Stimulated activated CD4-positive, alpha-beta T cell treated with anti-CD3 and anti-CD28 coated beads, Interleukin-15, amount 100 ng/mL, for 1 hour (primary cell): ENCODE results near the gene SLC6A12.
"Not testable (repeated sequence)": the region's sequence is repeated elsewhere in the genome, so short reads cannot be mapped to it uniquely, and the experiment has no call there.

Source experiments
- DNase-seq, 2 donors: peaks; one replicate each; pipeline ENCODE4 v3.0.0-alpha.2; 2020; ENCODE audit warnings: low read depth in 1 of 2, low spot score in 1 of 2

The SLC6A12 gene

DNA sequence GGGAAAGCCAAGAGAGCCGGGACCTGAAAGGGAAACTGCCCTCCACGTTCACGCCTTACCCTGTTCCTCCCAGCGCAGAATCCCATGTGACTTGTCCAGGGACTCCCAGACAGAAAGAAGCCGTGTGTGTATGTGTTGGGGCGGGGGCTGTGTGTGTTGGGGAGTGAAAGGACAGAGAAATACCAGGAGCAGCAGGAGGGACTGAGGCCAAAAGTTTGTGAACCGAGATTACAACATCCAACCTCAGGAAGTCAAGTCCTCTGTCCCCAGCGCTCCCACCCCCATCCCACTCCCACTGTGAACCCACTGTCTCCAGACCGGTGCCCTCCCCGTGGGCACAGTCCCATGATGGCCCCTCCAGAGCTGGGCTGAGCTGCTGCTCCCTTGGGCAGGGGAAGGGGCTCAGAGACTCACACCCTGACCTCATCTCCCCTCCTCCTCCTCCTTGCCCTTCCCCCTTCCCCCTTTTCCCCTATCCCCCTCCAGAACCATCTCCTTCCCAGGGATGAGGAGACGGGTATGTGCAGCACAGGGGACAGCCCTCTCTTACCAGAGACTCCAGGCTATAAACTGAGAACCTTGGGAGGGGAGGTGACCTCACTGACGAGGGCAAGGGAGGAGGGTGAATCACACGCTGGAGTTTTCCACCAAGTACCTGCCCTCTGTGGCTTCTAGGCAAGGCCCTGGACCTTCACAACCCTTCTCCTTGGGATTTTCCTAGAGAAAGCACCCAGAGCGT, at the start of gene SLC6A12:
Gene SLC6A12, minus strand, starts transcription at position 155 of the 739 bp plus-strand sequence. CDS start 4,171 bp downstream, outside the sequence.
- DNase-seq, result no peak

DNA sequence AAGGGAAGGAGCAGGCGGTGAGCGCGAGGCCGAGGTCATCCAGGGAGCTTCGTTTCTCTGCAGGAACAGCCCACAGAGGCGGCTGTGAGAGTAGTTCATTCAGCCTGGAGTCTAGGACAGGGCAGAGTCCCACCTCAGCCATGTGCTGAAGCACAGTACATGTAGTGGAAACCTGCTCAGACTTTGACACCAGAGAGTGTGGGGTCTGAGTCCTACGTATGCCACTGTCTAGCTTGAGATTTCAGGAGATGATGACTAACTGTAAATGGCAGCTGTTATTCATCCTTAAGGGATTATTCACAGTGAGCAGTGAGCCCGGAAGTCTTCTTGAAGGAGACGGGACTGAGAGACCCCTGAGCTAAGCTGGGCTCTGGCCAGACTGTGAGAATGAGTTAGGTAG, 49.6 kb upstream of the SLC6A12 start:
- DNase-seq, result no peak

DNA sequence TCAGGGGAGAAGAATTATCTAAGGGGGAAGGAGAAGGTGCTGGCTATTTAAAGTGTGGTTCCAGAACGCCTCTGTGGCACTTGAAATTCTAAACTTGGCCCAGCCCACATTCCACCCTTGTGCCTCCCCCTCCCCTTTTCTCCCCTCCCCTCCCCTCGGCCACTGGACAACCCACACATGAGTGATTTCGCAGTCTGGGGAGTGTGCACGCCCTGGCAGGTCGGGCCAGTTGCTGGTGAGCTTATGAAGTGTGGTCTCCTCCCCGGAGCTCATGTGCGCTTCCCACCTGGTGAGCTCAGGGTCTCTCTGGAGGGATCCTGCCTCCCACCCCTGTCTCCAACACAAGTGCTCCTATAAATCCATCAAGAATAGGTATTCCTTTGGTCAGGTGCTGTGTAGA, 48.9 kb upstream of the SLC6A12 start, which contains the start of gene SLC6A13:
Gene SLC6A13, minus strand, starts transcription at position 20 of the 400 bp plus-strand sequence. CDS start 2,784 bp downstream, outside the sequence.
- no peak for DNase-seq

DNA sequence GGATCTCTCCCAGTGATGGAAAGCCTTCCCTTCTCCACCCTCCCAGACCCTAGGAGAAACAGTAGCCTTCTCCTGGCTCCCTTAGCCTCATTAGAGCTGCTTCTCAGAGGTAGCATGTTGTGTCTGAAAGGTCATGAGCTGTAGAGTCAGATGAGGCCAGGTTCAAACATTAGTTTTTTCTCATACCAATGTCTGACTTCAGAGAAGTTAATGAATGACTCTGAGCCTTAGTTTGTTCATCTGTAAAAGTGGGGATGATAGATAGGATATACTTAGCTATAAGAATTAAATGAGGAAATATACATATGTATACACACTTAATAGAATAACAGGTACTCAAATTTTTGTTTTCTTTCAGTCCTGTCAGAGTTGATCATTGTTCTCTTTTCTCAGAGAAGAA, 48.2 kb upstream of the SLC6A12 start:
- DNase-seq, result no peak

DNA sequence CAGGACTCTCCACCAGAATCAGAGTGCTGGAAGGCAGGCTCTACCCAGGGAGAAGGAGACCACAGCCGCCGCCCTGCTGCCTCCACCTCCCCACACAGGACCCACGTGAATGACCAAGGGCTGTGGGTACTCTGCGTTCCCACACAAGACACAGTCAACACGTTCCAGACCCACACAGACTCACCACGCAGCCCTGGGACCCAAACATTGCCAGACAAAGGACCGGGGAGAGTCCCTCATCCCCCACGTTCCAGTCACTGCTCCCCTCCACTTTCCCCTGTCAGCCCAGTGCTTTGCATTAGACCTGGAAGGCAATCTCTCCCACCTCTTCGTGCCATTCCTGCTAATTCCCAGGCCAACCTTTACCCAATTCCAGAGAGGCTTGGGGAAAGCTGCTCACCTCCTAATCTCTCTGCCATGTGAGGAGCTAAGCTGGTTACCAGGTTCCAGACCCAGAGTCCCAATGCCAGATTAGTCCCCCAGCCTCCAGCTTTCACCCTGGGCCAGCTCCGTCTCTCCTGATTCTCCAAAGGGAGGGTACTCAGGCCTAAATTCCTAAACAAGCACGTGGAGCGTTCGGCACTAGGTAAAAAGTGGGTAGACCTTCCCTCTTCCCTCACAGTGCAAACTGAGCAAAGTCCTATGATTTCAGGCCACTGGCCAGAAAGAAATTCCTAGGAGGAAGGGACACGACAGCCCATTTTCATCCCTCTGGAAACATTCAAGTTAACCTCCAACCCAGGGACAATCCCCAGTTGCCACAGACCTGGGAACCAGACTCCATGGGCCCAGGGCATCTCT, 43.8 kb upstream of the SLC6A12 start:
- DNase-seq, result no peak

DNA sequence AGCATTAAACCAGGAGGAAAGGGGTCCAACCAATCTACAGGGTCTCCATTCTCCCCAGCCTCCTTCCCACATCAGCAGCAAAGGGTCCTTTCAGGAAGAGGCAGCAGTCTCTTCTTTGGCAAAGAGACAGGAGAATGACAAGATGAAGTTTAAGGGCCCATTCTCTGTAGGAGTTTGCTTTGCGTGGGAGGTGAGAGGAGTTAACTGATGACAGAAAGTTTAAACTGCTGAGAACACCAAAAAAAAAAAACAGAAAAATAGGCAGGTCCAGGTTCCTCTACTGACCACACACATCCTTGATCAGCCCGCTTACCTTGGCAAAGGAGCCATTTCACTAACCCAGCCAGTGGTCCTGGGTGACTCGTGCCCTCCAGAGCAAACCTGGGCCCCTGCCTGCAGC, 43.0 kb upstream of the SLC6A12 start:
- no peak for DNase-seq

DNA sequence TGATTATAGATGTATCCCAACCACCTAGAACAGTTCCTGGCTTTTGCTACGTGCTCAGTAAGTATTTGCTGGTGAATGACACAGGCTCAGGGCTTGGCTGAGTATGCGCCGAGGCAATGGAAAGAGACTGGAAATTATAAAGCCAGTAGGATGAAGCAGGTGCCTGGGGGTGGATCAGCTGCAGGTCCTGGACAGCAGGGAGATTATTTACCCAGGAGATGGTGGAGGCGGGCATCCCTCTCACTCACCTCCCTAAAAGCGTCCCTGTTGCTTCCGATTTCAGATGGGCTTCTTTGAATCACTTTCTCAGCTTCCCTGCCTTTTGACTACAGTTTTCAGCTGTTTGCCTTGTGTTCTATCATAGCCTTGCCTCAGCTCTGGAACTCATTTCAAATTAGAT, 42.3 kb upstream of the SLC6A12 start:
- DNase-seq, result no peak

DNA sequence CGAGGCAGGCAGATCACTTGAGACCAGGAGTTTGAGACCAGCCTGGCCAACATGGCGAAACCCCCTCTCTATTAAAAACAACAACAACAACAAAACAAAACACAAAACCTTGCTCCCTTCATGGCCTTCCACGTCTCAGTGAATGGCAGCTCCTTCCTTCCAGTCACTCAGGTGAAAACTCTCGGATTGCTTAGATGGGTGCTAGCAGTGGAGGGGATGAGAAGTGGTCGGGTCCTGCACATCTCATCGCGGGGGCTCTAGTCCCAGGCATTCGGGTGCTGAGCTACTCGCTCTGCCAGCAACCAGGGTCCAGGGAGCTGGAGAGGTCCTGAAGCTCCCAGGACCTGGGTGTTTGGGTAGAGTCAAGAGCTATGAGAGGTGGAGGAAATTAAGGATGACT, 41.0 kb upstream of the SLC6A12 start:
- no peak for DNase-seq

DNA sequence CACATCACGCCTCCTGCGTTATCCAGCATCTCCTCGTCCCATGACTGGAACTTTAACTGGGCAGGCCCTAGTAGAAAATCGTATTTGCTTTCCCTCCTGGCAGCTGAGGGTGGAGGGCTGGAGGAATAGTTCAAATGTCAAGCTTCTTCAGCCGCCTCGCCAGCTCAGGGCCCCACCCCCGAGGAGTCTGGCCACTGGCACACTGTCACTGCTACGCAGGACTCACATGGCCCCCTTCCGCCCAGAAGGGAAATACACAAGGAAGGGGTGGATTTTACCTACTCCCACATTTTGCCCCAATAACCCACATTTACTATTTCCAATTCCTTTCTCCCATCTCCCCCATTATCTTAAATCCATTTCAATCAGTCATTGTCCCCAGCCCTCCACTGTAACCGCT, 40.1 kb upstream of the SLC6A12 start:
- no peak for DNase-seq

DNA sequence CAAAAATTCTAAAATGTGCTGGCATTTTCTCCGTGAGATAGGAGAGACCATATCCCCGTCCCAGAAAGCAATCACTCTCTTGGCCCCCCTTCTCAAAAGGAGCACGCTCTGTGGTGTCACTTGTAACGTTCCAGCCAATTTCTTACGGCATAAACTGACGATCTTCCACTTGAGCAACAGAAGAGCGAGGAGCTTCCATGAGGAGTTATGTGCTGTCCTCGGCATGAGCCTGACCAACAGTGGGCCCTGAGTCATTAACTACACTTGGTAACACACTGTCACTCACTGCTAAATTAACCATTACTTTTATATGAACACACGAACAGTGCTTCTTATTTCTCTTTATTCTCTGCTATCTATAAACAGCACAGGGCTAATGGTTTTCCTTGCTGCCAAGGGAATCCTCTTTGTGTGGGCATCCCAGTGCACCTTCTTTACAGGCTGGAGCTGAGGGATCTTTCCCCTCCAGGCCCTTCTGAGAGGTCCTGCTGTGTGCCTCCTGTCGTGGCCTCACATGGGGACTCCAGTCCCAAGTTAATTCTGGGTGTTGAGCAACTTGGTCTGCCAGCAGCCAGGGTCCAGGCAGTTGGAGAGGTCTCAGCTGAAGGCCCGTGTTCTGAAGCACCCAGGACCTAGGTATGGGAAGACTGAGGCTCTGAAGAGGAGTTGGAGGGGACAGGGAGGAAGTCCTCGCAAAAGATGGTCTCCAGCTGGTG, 39.3 kb upstream of the SLC6A12 start:
- DNase-seq, result no peak

DNA sequence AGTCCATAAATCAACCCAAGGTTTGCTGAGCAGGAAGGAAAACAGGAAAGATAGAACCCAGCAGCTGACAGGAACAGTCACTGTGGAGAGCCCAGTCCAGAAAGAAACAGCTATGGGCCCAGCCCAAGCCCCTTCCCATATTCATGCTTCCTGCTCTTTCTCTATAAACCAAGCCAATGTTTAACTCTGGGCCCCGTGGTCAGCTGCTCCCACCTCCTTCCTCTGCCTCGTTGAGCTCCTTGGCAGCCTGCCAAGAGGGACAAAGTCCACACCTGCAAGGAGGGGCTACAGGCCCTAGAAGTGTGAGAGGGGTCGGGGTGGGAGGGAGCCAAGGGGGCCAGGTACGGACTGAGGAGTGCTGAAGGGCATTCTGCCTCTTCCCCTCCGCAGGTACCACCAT, 38.7 kb upstream of the SLC6A12 start:
- no peak for DNase-seq

DNA sequence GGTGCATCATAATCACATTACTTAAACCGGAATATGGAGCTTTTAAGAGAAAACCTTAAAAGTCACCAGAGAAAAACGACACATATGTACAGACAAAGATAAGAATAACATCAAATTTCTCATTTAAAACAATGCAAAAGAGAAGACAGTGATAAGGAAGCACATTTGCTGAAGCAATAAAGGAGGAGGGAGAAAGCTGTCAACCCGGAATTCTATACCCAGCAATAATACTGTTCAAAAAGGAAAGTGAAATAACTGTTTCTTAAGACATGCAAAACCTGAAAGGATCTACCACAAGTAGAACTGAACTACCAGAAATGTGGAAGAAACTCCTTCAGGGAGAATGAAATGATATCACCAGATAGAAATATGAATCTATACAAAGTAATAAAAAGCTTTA, 33.3 kb upstream of the SLC6A12 start:
- DNase-seq, result no peak

DNA sequence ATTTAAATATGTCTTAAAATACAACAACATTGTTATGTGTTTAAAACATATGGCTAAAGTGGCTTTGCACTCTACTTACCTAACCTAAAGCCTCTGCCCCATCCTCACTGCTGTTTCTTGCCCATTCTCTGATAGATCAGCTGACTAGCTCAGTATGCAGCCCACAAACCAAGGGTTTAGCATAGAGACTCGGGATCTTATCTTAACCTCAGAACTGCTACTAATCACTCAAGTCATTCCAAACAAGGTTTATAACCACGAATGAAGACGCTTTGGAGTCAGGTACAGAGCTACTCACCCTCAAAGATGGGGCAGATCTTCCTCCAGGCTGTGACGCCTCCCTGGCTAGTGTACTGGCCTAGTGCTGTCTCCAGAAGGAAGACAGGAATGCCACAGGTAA, 29.4 kb upstream of the SLC6A12 start:
- DNase-seq, result no peak

DNA sequence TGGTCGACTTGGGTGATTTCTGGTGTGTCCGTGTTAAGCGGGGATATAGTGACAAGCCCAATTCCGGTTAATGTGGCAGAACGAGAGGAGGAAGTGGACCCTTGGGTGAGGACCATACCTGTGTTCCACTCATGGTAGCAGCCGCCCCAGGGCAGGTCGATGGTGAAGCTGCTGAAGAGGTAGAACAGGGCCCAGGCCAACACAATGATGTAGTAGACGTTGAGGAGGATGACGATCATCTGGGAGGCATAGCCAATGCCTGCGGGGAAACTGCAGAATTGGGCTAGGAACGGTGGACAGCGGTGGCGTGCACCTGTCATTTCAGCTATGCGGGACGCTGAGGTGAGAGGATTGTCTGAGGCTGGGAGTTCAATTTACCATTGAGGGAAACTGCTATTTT, 28.5 kb upstream of the SLC6A12 start:
- DNase-seq, result no peak

DNA sequence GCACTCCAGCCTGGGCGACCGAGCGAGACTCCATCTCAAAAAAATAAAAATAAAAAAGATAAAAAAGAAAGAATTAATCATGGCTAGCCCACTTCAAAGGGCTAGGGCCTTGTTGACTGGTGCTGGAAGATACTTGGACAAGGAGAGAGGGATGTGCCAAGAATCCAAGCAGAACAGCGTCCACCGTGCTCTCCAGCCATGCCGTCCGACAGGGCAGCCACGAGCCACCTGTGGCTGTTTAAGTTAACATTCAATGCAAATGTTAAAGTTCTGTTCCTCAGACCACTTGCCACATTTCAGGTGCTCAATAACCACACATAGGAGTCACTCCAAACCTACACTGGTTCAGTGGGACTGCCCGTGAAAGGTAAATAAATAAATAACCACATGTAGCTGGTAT, 27.3 kb upstream of the SLC6A12 start:
- no peak for DNase-seq

DNA sequence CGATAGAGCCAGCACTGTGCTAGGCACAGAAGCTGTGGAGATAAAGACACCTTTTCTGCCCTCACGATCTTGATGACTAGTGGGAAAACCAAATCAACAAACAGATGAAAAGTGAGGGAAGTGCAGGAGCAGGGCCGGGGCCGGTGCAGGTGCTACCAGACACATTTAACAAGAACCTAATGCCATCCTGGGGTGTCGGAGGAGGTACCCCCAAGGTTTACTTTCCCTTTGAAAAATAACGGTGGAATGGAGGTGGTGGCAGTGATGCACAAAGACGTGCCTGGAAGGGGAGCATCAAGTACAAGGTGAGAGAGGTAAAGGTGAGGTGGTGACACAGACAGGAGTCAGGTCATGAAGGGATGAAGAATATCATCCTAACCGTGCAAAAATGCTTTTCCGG, 26.6 kb upstream of the SLC6A12 start:
- no peak for DNase-seq

DNA sequence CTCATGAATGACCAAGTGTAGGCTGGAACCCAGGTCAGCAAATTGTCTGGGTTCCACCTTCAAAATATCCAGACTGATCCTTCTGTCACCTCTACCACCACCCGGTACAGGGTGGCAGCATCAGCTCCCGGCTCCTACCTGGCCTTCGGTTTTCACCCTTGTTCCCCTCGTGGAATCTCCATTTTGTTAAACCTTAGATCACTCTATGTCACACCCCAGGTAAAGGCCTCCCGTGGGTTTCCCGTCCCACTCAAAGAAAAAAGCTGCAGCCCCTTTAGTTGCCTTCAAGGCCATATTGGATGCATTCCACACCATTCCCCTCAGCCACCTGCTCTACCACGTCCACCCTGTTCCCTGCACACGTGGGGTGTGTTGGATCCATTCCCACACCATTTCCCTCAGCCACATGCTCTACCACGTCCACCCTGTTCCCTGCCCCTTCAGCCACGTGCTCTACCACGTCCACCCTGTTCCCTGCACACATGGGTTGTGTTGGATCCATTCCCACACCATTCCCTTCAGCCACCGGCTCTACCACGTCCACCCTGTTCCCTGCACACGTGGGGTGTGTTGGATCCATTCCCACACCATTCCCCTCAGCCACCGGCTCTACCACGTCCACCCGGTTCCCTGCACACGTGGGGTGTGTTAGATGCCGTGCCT, 24.9 kb upstream of the SLC6A12 start:
- no peak for DNase-seq

DNA sequence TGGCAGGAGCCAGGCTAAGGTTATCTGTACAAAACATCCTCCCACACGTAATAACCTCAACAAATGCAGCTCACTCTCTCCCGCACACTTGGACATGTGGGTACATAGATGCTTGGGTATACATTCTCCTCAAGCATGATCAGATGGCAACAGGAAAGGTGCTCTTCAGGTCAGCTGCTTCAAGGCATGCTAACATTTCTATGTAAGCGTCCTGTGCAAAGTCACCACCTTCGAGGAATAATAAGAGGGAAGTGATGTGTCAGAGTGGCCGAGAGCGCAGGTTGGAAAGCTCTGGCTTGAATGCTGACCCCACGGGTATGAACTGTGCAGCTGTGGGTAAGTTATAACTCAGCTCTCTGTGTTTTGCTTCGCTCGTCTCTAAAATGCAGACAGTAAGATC, 24.2 kb upstream of the SLC6A12 start:
- no peak for DNase-seq

DNA sequence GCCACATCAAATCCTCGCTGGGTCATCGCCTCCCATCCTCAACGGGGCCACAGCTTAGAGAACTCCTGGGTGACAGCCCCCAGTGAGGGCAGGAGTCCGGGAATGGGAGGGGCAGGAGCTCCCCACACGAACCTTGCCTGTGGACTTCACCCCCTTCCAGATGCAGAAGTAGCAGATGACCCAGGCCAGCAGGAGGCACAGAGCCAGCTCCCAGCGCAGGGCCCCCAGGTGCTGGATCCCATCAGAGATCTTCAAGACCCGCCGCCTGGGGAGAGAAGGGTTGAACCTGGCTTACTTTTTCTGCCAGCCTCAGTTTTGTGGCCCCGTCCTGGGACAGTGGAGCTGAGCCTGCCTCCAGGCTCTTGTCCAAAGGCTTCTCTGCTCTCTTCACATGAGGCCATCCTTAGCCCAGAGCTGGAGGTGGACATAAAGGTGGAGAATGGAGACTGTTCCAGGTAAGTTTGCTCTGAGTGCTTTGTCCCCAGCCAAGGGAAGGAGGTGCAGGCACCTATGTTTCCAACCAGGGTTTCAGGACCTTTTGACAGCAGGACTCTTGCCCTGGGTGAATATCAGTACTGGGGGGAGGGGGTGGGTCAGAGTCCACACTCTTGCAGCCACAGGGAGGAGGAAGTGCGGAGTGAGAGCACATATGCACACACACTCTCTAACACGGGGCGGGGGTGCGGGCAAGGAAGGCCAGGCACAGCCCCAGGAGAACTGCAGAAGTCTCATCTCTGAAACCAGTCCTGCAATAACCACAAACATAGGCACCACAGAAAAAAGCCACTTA, 23.3 kb upstream of the SLC6A12 start:
- no peak for DNase-seq

DNA sequence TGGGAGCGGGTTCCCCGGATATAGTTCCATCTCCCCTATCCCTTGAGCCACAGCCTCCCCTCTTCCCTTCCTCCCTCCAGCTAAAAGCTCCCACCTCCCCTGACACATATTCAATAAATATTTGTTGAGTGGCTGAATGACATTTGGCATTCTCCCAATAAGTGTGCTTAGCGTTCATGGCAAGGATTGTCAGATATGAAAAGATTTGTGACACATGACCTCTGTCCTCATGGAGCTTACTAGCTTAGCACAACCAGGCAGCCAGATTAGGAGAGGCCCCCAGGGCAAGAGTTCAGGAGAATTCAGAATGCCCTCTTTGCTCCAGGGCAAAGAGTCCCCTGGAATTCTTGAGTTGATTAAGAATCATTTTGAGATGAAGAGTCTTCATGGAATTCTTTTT, 22.5 kb upstream of the SLC6A12 start:
- DNase-seq, result no peak

DNA sequence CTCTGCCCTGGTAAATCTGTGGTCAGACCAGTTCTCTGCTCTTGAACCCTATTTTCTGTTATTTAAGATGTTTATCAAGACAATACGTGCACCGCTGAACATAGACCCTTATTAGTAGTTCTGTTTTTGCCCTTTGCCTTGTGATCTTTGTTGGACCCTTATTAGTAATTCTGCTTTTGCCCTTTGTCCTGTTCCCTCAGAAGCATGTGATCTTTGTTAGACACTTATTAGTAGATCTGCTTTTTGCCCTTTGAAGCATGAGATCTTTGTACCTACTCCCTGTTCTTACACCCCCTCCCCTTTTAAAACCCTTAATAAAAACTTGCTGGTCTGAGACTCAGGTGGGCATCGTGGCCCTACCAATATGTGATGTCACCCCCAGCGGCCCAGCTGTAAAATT, 22.0 kb upstream of the SLC6A12 start:
- not testable (repeated sequence) for DNase-seq
